HG02885 (cell line): Measurements from ENCODE around the gene SRGAP3.

Experiments
- ATAC-seq: cut with Tn5 transposase; IDR thresholded peaks from one replicate; pipeline ENCODE4 v1.9.1; 2021; ENCODE audit warnings: mild to moderate bottlenecking; ENCODE audit not compliant: unreplicated experiment, poor library complexity

The SRGAP3 gene

DNA sequence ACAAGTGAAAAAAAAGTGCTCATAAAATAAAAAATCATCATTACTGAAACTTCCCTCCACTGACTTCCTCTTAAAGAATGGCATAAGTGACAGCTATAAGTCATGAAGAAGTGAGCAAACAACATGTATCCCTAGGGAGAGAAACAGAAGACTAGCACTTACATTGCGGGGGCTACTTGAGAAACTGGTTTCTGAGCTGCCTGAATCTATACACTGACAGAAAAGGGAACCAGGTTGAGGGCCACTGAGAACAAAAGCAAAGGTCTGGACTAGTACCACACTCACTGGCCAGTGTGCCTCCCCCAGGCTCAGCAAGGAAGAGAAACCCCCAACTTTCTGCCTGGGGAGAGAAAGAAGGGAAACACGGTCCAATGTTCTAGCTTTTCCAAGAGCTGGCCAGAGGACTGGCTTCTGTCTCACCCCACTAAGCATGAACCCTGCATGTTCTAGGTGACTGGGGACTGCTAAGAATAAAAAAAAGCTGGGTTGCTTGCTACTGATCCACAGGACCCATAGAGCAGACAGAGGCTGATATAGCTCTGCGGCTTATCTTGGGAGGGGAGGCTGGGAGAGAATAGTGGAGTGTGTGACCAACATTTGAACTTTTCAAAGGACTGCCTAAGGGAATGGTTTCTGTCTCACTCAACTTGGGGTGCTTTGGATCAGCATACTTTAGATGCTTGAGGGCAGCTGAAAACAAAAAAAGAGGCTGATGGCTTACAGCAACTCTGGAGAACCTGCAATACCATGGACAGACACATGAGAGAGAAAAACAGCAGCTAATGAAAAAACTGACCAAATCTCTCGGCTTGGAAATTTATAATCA lies 294.3 kb downstream of the SRGAP3 start:
- peak; percentile 85 for ATAC-seq

DNA sequence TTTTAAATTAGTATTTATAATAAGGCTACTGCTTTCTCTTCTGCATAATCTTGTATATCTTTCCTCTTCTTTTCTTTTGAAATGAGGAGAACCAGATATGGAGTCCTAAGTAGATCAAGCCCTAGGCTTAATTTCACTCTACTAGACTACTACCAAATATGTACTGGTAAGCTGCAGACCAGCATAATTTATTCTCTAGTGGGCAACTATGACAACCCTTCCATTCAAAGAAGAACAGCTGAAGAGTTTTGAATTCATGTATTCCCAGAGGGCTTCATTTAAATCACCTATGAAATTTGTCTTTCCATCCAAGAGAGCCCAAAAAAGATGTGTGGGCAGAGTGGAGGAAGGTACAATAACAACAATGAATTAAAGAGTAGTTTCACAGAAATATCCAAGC lies 296.1 kb downstream of the SRGAP3 start:
- no peak for ATAC-seq

GRCh38 chr3:8952130-8952529 lies 297.3 kb downstream of the SRGAP3 start:
- no peak for ATAC-seq

GRCh38 chr3:8945890-8946600 lies 303.4 kb downstream of the SRGAP3 start:
- no peak for ATAC-seq

DNA sequence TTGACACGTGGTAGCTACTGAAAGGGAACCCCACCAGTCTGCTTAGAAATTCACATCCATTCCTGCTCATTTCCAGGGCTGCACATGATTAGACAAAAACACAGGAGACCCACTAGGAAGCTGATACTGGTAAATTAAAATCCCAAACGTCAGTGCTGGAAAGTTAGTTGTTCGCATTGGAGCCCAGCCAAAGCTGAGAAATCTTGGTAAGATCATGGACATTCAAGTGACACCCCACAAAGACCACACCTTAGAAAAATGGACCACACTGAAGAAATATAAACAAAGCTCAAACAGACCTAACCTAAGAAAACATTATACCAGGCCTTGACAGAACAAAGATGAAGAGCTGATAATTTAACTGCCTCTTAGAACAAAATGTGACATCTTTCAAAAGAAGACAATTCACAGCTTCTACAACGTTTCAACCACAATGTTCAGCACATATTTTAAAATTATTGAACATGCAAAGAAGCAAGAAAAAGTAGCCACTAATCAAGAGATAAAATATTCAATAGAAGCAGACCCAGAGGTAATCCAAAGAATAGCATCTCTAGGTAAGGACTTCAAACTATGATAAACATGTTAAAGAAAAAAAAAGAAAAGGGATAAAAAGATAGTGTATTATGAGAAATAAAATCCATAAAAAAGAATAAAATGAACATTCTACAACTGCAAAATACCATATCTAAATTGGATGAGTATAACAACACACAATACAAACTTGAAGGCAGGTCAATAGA lies 306.5 kb downstream of the SRGAP3 start:
- ATAC-seq: no peak

DNA sequence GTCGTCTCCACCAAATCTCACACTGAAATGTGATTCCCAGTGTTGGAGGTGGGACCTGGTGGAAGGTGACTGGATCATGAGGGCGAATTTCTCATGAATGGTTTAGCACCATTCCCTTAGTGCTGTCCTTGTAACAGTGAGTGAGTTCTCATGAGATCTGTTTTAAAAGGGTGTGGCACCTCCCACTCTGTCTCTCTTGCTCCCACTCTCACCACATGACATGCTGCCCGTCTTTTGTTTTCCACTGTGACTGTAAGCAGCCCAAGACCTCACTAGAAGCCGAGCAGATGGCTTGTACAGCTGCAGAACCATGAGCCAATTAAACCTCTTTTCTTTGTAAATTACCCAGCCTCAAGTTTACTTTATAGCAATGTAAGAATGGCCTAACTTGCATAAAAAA lies 307.3 kb downstream of the SRGAP3 start:
- ATAC-seq: no peak

- no peak for ATAC-seq
These were observed 311.4 kb downstream of the SRGAP3 start for GRCh38 chr3:8938021-8938420.

DNA sequence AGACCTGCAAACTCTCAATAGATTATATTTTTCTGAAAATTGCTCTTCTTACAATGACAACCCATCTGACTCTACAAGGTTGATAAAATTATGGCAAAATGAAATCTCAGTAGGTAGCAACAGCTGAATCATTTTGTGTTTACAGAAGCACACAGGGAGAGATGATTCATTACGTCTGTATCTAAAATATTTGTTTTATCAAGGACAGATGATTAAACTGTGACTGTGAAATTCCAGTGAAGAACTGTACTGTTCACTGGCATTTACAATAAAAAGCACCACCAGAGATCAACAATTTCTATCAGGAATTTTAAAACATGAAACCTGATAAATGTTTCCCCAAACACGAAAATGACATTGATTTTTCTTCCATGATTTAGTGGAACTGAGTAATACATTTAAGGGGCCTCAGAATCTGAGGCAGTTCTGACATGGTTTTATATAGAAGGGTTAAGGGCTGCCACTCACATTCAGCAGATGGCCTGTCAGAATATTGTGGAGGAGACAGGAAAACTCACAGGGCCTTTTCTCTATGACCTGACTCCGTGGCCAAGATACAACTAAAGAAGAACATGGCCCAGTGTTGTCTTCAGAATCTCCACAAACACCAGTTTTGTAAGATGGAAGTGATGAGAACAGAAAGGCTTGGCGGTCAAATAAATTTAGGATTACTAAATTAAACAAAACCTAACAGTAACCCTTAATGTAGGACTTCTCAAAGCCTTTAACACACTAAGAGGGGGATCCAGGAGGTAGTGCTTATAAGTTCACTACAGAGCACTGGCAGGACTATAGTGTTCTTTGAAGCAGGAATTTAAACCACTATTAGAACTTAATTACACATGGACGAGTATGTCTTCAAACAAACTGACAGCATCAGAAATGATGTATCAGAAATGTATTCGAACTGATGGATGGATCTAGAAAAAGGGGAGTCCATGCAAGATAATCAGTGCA lies 312.1 kb downstream of the SRGAP3 start:
- ATAC-seq: no peak

GRCh38 chr3:8932507-8932906 lies 316.9 kb downstream of the SRGAP3 start:
- ATAC-seq: no peak

DNA sequence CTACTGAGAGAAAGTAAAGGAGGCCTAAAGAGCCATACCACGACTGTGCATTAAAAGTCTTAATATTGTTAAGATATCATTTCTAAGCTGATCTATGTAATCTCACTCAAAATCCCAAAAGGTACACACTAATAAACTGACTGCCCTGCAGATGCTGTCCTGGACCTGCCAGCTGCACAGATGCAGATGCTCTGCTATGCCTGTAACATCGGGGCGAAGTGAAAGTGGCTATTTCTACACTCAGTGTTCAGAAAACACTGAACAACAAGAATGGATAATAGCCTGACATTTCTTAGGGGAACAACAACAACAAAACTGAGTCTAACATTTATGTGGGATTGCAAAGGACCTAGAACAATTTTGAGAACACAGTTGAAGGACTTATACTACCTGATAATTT lies 318.1 kb downstream of the SRGAP3 start:
- no peak for ATAC-seq
